ENCODE measurements around the gene DEDD.

DNA sequence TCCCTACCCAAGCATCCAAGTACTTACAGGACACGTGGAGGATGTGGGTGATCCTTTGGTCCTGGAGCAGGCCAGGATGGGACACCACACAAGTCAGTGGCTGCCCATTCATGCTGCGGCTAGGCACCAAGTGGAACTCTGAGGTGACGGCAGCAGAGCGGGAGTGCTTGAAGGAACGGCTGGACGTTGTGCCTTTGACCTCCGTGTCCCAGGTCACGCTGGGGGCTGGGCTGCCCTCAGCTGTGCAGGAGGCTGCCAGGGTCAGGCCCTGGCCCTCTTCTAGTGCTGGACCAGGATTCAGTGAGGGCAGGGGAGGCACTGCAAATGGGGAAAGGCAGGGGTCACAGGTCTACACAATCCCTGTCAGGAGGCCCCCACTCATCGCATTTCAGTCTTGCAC lies 55.0 kb downstream of the DEDD start:
- TF ChIP-seq, protein P1, sequence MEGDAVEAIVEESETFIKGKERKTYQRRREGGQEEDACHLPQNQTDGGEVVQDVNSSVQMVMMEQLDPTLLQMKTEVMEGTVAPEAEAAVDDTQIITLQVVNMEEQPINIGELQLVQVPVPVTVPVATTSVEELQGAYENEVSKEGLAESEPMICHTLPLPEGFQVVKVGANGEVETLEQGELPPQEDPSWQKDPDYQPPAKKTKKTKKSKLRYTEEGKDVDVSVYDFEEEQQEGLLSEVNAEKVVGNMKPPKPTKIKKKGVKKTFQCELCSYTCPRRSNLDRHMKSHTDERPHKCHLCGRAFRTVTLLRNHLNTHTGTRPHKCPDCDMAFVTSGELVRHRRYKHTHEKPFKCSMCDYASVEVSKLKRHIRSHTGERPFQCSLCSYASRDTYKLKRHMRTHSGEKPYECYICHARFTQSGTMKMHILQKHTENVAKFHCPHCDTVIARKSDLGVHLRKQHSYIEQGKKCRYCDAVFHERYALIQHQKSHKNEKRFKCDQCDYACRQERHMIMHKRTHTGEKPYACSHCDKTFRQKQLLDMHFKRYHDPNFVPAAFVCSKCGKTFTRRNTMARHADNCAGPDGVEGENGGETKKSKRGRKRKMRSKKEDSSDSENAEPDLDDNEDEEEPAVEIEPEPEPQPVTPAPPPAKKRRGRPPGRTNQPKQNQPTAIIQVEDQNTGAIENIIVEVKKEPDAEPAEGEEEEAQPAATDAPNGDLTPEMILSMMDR (IDR thresholded peaks at IDR 0.05) = no peak
- TF ChIP-seq EZH2 (IDR thresholded peaks at IDR 0.05; ENCODE audit: borderline replicate concordance, insufficient read depth, low read depth, low read length, poor library complexity, severe bottlenecking) = no peak
